Measurements from ENCODE around the gene PPTC7.
"Not testable (repeated sequence)": the region's sequence is repeated elsewhere in the genome, so short reads cannot be mapped to it uniquely, and the experiment has no call there.

PPTC7 gene

DNA sequence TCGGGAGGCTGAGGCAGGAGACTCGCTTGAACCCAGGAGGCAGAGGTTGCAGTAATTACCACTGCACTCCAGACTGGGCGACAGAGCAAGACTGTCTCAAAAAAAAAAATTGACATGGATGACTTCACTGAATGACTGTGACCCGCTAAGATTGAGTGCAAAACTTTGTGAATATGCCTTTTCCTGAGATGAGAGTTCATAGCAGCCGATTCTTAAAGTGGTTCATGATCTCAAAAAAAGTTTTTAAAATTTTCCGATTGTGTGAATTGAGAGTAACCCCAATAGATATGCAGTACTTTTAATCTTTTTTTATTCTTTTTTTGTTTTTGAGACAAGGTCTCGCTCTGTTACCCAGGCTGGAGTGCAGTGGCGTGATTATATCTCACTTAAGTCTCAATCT, 32.1 kb upstream of the PPTC7 start:
- POLR2A ChIA-PET, result no interaction called here
- TF ChIP-seq, protein P1, sequence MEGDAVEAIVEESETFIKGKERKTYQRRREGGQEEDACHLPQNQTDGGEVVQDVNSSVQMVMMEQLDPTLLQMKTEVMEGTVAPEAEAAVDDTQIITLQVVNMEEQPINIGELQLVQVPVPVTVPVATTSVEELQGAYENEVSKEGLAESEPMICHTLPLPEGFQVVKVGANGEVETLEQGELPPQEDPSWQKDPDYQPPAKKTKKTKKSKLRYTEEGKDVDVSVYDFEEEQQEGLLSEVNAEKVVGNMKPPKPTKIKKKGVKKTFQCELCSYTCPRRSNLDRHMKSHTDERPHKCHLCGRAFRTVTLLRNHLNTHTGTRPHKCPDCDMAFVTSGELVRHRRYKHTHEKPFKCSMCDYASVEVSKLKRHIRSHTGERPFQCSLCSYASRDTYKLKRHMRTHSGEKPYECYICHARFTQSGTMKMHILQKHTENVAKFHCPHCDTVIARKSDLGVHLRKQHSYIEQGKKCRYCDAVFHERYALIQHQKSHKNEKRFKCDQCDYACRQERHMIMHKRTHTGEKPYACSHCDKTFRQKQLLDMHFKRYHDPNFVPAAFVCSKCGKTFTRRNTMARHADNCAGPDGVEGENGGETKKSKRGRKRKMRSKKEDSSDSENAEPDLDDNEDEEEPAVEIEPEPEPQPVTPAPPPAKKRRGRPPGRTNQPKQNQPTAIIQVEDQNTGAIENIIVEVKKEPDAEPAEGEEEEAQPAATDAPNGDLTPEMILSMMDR (IDR thresholded peaks at IDR 0.05; ENCODE audit: insufficient read depth, low read length, missing control alignments), result no peak
- no peak overlapping the region for H3K4me3 ChIP-seq (ENCODE audit: low read depth, low read length)
- CTCF ChIA-PET, result interaction anchor here (1.3 to 9.0 kb wide), 5 partner anchors 13 to 273 kb away, joined by 4 to 88 read pairs (median 5); partner anchors contain the start of genes FAM216A and GPN3
- no peak for DNase-seq (ENCODE audit: low read depth, low spot score)

DNA sequence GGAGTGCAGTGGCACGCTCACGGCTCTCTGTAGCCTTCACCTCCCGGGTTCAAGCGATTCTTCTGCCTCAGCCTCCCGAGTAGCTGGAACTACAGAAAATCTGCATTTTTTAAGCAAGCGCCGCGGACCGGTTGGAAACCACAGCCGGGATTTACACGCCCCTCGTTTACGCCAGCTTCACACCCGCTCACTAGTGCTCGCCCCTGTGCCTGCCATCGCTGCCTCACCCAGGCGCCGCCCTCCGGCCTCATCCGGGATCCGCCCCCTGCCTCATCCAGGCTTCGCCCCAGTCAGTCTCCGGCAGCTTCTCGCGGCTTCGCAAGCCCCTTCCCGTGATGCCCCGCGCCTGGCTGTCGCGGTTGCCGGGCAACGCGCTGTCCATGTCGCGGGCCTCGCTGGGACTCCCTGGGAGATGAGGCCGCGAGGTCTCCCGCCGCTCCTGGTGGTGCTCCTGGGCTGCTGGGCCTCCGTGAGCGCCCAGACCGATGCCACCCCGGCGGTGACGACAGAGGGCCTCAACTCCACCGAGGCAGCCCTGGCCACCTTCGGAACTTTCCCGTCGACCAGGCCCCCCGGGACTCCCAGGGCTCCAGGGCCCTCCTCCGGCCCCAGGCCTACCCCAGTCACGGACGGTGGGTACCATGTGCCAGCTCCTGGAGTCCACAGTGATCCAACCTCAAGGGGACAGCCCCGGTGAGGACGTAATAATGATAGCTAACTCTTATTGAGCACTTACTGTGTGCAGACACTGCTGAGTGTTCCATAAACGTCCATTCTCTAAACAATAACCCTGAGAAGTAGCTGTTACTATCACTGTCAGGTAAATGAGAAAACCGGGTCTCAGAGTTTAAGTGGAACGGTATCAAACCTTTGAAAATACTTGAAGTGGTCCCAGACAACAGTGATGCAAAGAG, 30.9 kb upstream of the PPTC7 start, which contains the start of gene TCTN1:
Gene TCTN1, plus strand, starts transcription at position 359 of the 914 bp plus-strand sequence. Its CDS starts 54 bp downstream, at position 413.
- H3K4me3 ChIP-seq (ENCODE audit: low read depth, low read length), result peak within 1 kb of the TSS; percentile 84
- DNase-seq (ENCODE audit: low read depth, low spot score), result peak; percentile 44
- ChIA-PET POLR2A (interaction anchor here (0.6 to 0.7 kb wide), 2 partner anchors 41 to 129 kb away, joined by 4 read pairs; no protein-coding TSS in a partner anchor), CTCF (interaction anchor here (0.8 to 9.0 kb wide), 9 partner anchors 12 to 274 kb away, joined by 3 to 88 read pairs (median 4); partner anchors contain the start of genes ARPC3, FAM216A and GPN3)
- TF ChIP-seq, protein P1 (IDR thresholded peaks at IDR 0.05; ENCODE audit: insufficient read depth, low read length, missing control alignments), result peak; percentile 18

DNA sequence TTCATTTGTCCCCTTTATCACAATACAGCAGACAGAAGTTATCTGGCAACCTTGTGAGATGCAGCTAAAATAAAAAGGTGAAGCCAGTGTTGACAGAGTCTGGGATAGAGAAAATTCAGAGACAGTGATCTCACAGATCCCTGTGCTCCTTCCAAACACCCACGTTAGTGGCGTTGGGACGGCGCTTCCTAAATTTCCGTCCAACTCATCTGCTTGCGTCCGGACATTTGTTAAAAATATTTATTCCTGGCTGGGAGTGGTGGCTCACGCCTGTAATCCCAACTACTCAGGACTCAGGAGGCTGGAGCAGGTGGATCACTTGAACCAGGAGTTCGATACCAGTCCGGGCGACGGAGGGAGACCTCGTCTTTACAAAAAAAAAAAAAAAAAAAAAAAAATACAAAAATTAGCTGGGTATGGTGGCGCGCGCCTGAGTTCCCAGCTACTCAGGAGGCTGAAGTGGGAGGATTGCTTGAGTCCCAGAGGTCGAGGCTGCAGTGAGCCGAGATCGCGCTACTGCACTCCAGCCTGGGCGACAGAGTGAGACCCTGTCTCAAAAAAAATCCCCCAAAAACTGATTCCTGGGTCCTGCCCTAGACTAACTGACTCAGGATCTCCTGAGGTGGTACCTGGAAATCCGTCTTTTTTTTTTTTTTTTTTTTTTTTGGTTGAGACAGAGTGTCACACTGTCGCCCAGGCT, 30.1 kb upstream of the PPTC7 start:
- CTCF ChIA-PET, result interaction anchor here (0.8 to 9.0 kb wide), 9 partner anchors 11 to 165 kb away, joined by 3 to 88 read pairs (median 3); partner anchors contain the start of genes ARPC3, FAM216A and GPN3
- no peak for DNase-seq (ENCODE audit: low read depth, low spot score)
- peak overlapping the region; percentile 84 for H3K4me3 ChIP-seq (ENCODE audit: low read depth, low read length)
- TF ChIP-seq, protein P1 (IDR thresholded peaks at IDR 0.05; ENCODE audit: insufficient read depth, low read length, missing control alignments), result no peak
- POLR2A ChIA-PET, result interaction anchor here (0.6 to 0.7 kb wide), 2 partner anchors 40 to 130 kb away, joined by 4 read pairs; no protein-coding TSS in a partner anchor

DNA sequence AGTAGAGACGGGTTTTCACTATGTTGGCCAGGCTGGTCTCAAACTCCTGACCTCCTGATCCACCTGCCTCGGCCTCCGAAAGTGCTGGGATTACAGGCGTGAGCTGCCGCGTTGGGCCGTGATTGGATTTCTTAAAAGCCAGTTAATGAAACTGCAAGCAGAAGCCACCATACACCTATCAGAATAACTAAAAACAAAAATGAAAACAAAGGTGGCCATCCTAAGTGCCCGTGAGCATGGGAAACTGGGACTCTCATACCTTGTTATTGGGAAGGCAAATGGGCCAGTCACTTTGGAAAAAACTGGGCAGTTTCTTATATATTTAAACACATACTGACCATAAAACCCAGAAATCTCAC, 23.1 kb upstream of the PPTC7 start:
- no peak overlapping the region for H3K4me3 ChIP-seq (ENCODE audit: low read depth, low read length)
- CTCF ChIA-PET, result interaction anchor here (8.9 to 19.8 kb wide), 2 partner anchors 98 to 154 kb away, joined by 195 to 671 read pairs; partner anchors contain the start of genes ARPC3, RAD9B and VPS29
- POLR2A ChIA-PET, result no interaction called here
- TF ChIP-seq, protein P1 (IDR thresholded peaks at IDR 0.05; ENCODE audit: insufficient read depth, low read length, missing control alignments), result no peak
- no peak for DNase-seq (ENCODE audit: low read depth, low spot score)

DNA sequence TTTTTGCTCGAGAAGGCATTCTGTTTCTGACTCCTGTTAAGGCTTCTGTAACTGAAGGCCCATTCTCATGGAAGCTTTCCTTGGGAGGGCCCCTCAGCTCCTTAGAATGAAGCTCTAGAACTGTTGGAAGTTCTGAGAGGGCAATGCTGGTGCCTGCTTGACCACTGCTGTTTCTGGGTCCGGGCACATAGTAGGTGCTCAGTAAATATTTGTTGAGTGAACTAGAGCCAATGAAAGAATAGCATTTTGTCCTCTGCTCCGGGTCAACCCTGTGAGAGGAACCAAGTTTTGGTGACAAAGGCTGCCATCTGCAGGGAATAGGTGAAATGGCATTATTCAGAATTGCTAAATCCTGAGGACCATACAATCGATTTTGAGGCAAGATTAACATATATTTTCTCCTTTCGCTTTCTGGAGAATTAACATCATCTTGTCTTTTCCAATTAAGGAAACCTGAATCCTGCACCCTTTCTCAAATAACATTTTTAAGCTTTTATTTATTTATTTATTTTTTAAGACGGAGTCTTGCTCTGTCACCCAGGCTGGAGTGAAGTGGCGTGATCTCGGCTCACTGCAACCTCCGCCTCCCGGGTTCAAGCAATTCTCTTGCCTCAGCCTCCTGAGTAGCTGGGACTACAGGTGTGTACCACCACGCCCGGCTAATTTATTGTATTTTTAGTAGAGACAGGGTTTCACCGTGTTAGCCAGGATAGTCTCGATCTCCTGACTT, 19.1 kb upstream of the PPTC7 start:
- CTCF ChIA-PET, result interaction anchor here (0.8 to 19.8 kb wide), 43 partner anchors 8 to 293 kb away, joined by 3 to 671 read pairs (median 8); partner anchors contain the start of genes ARPC3, FAM216A, GPN3 and RAD9B
- TF ChIP-seq, protein P1 (IDR thresholded peaks at IDR 0.05; ENCODE audit: insufficient read depth, low read length, missing control alignments), result peak; percentile 47
- H3K4me3 ChIP-seq (ENCODE audit: low read depth, low read length); DNase-seq (ENCODE audit: low read depth, low spot score); POLR2A ChIA-PET: not testable (repeated sequence)

Data from AG04449 (cell line).